PC-3 (cell line): Measurements from ENCODE around the gene ICAM4. TPM values are rescaled to one million over a fixed set of nuclear protein-coding genes. Genes with fewer than 3 reads are reported as not detected.

Source experiments
- ATAC-seq: fragments of 200-7000 bp; cut with Tn5 transposase; 2 replicates; pipeline ENCODE4 v1.9.1; 2020; ENCODE audit warnings: mild to moderate bottlenecking, moderate library complexity
- BruUV-seq: library from RNA; stranded (reverse); fragments of 400-500 nt; replicated peaks from 2 replicates; lab custom pipeline; 2021; lab: Mats Ljungman, UMichigan
- CTCF ChIA-PET: fragments of 300-600 bp; sonication (Branson Sonifier 250); formaldehyde crosslinking; loops from one replicate; lab custom pipeline; 2022; ENCODE audit warnings: antibody characterized with exemption; lab: Charles Lee
- POLR2A ChIA-PET: fragments of 300-600 bp; sonication (Branson Sonifier 250); formaldehyde crosslinking; loops from one replicate; lab custom pipeline; 2022; ENCODE audit warnings: antibody characterized with exemption; ENCODE audit not compliant: unreplicated experiment; lab: Charles Lee
- DNase-seq: peaks from one replicate; pipeline ENCODE4 v3.0.0-alpha.2; 2015
- H2AFZ ChIP-seq: fragments of 300-600 bp; sonication (generic); 2 replicates; pipeline ENCODE4 v1.6.0; 2016; ENCODE audit warnings: antibody characterized with exemption, low read length
- H3F3A ChIP-seq: fragments of 300-600 bp; sonication (generic); one replicate; pipeline ENCODE4 v1.6.0; 2017; ENCODE audit warnings: antibody characterized with exemption, low read length, control low read depth, mild to moderate bottlenecking; ENCODE audit not compliant: unreplicated experiment
- H3K27ac ChIP-seq: fragments of 300-600 bp; sonication (generic); 2 replicates; pipeline ENCODE4 v1.5.1; 2016; ENCODE audit warnings: mild to moderate bottlenecking, low read length
- H3K27me3 ChIP-seq: fragments of 300-600 bp; sonication (generic); 2 replicates; pipeline ENCODE4 v1.6.1; 2016; ENCODE audit warnings: low read length, mixed read lengths
- H3K36me3 ChIP-seq: fragments of 300-600 bp; sonication (generic); 2 replicates; pipeline ENCODE4 v1.6.1; 2016; ENCODE audit warnings: low read depth, mixed run types, low read length, mixed read lengths
- H3K4me1 ChIP-seq: fragments of 300-600 bp; sonication (generic); 2 replicates; pipeline ENCODE4 v1.5.1; 2016; ENCODE audit warnings: low read length; ENCODE audit not compliant: insufficient read depth
- H3K4me2 ChIP-seq: fragments of 300-600 bp; sonication (generic); 2 replicates; pipeline ENCODE4 v1.6.0; 2016; ENCODE audit warnings: low read length
- H3K4me3 ChIP-seq: fragments of 300-600 bp; sonication (generic); 2 replicates; pipeline ENCODE4 v1.5.1; 2016; ENCODE audit warnings: mild to moderate bottlenecking, low read length, mixed read lengths
- H3K79me2 ChIP-seq: fragments of 300-600 bp; sonication (generic); 2 replicates; pipeline ENCODE4 v1.6.1; 2017; ENCODE audit warnings: low read length, mixed read lengths
- H3K9ac ChIP-seq: fragments of 300-600 bp; sonication (generic); 2 replicates; pipeline ENCODE4 v1.6.0; 2016; ENCODE audit warnings: mild to moderate bottlenecking, low read length
- H3K9me2 ChIP-seq: fragments of 300-600 bp; sonication (generic); replicated peaks from 2 replicates; pipeline ENCODE4 v1.6.1; 2016; ENCODE audit warnings: mixed run types, low read length, mixed read lengths
- H3K9me3 ChIP-seq: fragments of 300-600 bp; sonication (generic); 2 replicates; pipeline ENCODE4 v1.6.1; 2016; ENCODE audit warnings: low read length, mixed read lengths
- H4K20me1 ChIP-seq: fragments of 300-600 bp; sonication (generic); 2 replicates; pipeline ENCODE4 v1.6.1; 2016; ENCODE audit warnings: low read length, mixed read lengths
- CTCF ChIP-seq: fragments of 300-600 bp; sonication (generic); conservative IDR thresholded peaks from 2 replicates; pipeline ENCODE4 v1.5.1; 2017; ENCODE audit warnings: antibody characterized with exemption, low read depth, mild to moderate bottlenecking, low read length
- EZH2 ChIP-seq: fragments of 300-600 bp; sonication (generic); IDR thresholded peaks from one replicate; pipeline ENCODE4 v1.6.1; 2017; ENCODE audit warnings: antibody characterized with exemption, mild to moderate bottlenecking, low read length; ENCODE audit not compliant: unreplicated experiment
- EZH2phosphoT487 ChIP-seq: fragments of 300-600 bp; sonication (generic); IDR thresholded peaks from 2 replicates; pipeline ENCODE4 v1.6.1; 2018; ENCODE audit warnings: mild to moderate bottlenecking, antibody characterized with exemption, low read length, borderline replicate concordance
- intact Hi-C: fragments of 100-400 bp; cut with micrococcal nuclease; formaldehyde crosslinking; loops from 2 replicates; pipeline ENCODE4 v1.9.0; 2023
- total RNA-seq: library from RNA; depleted of rRNA; stranded (reverse); fragments of >200 nt; gene quantifications from 2 replicates; pipeline ENCODE4 v1.2.3, GENCODE V29; 2014

The ICAM4 gene
- total RNA-seq, 1 experiment from 2014 or later = not detected

GRCh38 chr19:10245189-10245939, 41.4 kb upstream of the ICAM4 start:
- Histone ChIP-seq H3K9me3 (no peaks in the 10 kb centered on the region), H3F3A (no peaks in the 10 kb centered on the region), H3K36me3 (no peaks in the 10 kb centered on the region), H2AFZ (no peak overlapping the region), H3K4me3 (no peak overlapping the region), H3K79me2 (no peaks in the 10 kb centered on the region), H4K20me1 (no peaks in the 10 kb centered on the region; the same call in 1 of the 2 replicates), H3K9me2 (no peaks in the 10 kb centered on the region), H3K9ac (no peak overlapping the region), H3K27me3 (no peaks in the 10 kb centered on the region), H3K27ac (no peak overlapping the region), H3K4me1 (peaks cover 13% of the 10 kb centered on the region), H3K4me2 (no peak overlapping the region)
- intact Hi-C loops = no loop called here
- ChIA-PET CTCF (no interaction called here), POLR2A (no interaction called here)
- ATAC-seq (no peak), DNase-seq (no peak)
- TF ChIP-seq CTCF (no peak), EZH2phosphoT487 (no peak), EZH2 (no peak)
- no TSS peak for BruUV-seq

GRCh38 chr19:10246511-10246910, 40.2 kb upstream of the ICAM4 start:
- CTCF ChIA-PET = no interaction called here
- H3K9me2 ChIP-seq = no peaks in the 10 kb centered on the region

More at GRCh38 chr19:10246511-10246910, 40.2 kb upstream of the ICAM4 start:
- Histone ChIP-seq H3F3A (no peaks in the 10 kb centered on the region), H3K4me3 (no peak overlapping the region), H3K4me1 (peaks cover 17% of the 10 kb centered on the region), H3K9ac (no peak overlapping the region), H3K4me2 (no peak overlapping the region), H3K79me2 (no peaks in the 10 kb centered on the region), H3K27me3 (no peaks in the 10 kb centered on the region), H3K27ac (no peak overlapping the region), H3K36me3 (no peaks in the 10 kb centered on the region), H2AFZ (no peak overlapping the region), H3K9me3 (no peaks in the 10 kb centered on the region), H4K20me1 (no peaks in the 10 kb centered on the region; the same call in 1 of the 2 replicates)
- no peak for TF ChIP-seq EZH2phosphoT487
- TF ChIP-seq EZH2 = no peak
- TF ChIP-seq CTCF = no peak
- intact Hi-C loops = no loop called here
- DNase-seq = no peak
- ATAC-seq = no peak
- no TSS peak for BruUV-seq
- POLR2A ChIA-PET = no interaction called here
